Stomach (tissue), 4 donors: Measurements from ENCODE around the gene KRT81.

Experiments used
- CTCF ChIP-seq, 7 experiments: fragments of 450-650 bp in 4 of 7; fragments of 200-600 bp in 3 of 7; sonication (generic) in 3 of 7; IDR thresholded peaks; one replicate each; pipeline ENCODE4 v1.5.1; 2016 to 2019; ENCODE audit warnings: antibody characterized with exemption in 7 of 7, control low read depth in 2 of 7, mild to moderate bottlenecking in 1 of 7
- EP300 ChIP-seq: sonication (generic); formaldehyde crosslinking; IDR thresholded peaks from one replicate; pipeline ENCODE4 v1.6.1; 2017; ENCODE audit warnings: antibody characterized with exemption
- POLR2A ChIP-seq, 4 donors: fragments of 450-650 bp; IDR thresholded peaks; one replicate each; pipeline ENCODE4 v1.6.1; 2016; ENCODE audit warnings: antibody characterized with exemption in 4 of 4, control low read depth in 2 of 4, mild to moderate bottlenecking in 1 of 4, moderate library complexity in 1 of 4

GRCh38 chr12:52271158-52271557 is 20.2 kb downstream of the KRT81 start:
- no peak for TF ChIP-seq POLR2A (IDR thresholded peaks at IDR 0.05)
- no peak for TF ChIP-seq CTCF (IDR thresholded peaks at IDR 0.05)
- TF ChIP-seq EP300 = no peak
